HL-60 (cell line): ENCODE measurements around the gene TEX48.

ENCODE experiments used
- POLR2AphosphoS5 ChIP-seq: IDR thresholded peaks from 2 replicates; pipeline ENCODE4 v1.6.1; 2012; ENCODE audit warnings: low read depth
- TF ChIP-seq, protein P1 (sequence below): IDR thresholded peaks from one replicate; pipeline ENCODE4 v1.5.1; 2011; ENCODE audit warnings: low read length, control low read depth, inconsistent platforms; ENCODE audit not compliant: insufficient read depth
- TF ChIP-seq, protein P2 (sequence below): IDR thresholded peaks from 2 replicates; pipeline ENCODE4 v1.6.1; 2012; ENCODE audit warnings: low read depth; ENCODE audit not compliant: insufficient replicate concordance

DNA sequence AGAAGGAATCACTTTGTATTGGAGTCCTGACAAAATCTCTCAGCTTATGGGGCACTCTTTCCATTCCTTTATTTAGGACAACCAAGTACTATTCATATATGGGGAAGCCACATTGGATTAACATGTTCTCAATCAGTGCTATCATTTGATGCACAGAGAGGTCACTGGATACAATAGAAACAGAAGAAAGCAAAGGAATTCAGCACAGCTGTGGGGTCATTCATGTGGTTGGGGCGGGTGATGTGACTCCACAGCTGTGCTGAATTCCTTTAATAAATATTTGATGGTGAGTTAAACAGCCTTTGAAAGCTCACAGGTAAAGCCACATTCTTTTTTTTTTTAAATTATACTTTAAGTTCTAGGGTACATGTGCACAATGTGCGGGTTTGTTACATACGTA is 854 bp upstream of the TEX48 start:
- TF ChIP-seq, protein P1, sequence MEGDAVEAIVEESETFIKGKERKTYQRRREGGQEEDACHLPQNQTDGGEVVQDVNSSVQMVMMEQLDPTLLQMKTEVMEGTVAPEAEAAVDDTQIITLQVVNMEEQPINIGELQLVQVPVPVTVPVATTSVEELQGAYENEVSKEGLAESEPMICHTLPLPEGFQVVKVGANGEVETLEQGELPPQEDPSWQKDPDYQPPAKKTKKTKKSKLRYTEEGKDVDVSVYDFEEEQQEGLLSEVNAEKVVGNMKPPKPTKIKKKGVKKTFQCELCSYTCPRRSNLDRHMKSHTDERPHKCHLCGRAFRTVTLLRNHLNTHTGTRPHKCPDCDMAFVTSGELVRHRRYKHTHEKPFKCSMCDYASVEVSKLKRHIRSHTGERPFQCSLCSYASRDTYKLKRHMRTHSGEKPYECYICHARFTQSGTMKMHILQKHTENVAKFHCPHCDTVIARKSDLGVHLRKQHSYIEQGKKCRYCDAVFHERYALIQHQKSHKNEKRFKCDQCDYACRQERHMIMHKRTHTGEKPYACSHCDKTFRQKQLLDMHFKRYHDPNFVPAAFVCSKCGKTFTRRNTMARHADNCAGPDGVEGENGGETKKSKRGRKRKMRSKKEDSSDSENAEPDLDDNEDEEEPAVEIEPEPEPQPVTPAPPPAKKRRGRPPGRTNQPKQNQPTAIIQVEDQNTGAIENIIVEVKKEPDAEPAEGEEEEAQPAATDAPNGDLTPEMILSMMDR: no peak
- TF ChIP-seq, protein P2, sequence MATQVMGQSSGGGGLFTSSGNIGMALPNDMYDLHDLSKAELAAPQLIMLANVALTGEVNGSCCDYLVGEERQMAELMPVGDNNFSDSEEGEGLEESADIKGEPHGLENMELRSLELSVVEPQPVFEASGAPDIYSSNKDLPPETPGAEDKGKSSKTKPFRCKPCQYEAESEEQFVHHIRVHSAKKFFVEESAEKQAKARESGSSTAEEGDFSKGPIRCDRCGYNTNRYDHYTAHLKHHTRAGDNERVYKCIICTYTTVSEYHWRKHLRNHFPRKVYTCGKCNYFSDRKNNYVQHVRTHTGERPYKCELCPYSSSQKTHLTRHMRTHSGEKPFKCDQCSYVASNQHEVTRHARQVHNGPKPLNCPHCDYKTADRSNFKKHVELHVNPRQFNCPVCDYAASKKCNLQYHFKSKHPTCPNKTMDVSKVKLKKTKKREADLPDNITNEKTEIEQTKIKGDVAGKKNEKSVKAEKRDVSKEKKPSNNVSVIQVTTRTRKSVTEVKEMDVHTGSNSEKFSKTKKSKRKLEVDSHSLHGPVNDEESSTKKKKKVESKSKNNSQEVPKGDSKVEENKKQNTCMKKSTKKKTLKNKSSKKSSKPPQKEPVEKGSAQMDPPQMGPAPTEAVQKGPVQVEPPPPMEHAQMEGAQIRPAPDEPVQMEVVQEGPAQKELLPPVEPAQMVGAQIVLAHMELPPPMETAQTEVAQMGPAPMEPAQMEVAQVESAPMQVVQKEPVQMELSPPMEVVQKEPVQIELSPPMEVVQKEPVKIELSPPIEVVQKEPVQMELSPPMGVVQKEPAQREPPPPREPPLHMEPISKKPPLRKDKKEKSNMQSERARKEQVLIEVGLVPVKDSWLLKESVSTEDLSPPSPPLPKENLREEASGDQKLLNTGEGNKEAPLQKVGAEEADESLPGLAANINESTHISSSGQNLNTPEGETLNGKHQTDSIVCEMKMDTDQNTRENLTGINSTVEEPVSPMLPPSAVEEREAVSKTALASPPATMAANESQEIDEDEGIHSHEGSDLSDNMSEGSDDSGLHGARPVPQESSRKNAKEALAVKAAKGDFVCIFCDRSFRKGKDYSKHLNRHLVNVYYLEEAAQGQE: no peak
- no peak for TF ChIP-seq POLR2AphosphoS5
